NCI-H1930 (cell line): ENCODE results near the gene LYST.
"Not testable (repeated sequence)": the region's sequence is repeated elsewhere in the genome, so short reads cannot be mapped to it uniquely, and the experiment has no call there.

Experiments
- DNase-seq, 2 experiments: peaks; one replicate each; lab custom pipeline; 2025; lab: John Stamatoyannopoulos, UW

The LYST gene

GRCh38 chr1:235818632-235819136 lies 48.0 kb downstream of the LYST start:
- DNase-seq: no peak

GRCh38 chr1:235817101-235817728 lies 49.5 kb downstream of the LYST start:
- peak; percentile 45 to 59 for DNase-seq

- DNase-seq: no peak
These were observed 56.9 kb downstream of the LYST start for GRCh38 chr1:235809688-235810397.

GRCh38 chr1:235808223-235808622 lies 58.5 kb downstream of the LYST start:
- no peak for DNase-seq

- DNase-seq: no peak
These were observed 60.6 kb downstream of the LYST start for GRCh38 chr1:235806123-235806522.

GRCh38 chr1:235802573-235803346 lies 63.9 kb downstream of the LYST start:
- no peak for DNase-seq

GRCh38 chr1:235799264-235799663 lies 67.4 kb downstream of the LYST start:
- DNase-seq: no peak

- no peak for DNase-seq
These were observed 75.1 kb downstream of the LYST start for GRCh38 chr1:235791532-235792060.

GRCh38 chr1:235790123-235790522 lies 76.6 kb downstream of the LYST start:
- DNase-seq: no peak

GRCh38 chr1:235786227-235786898 lies 80.3 kb downstream of the LYST start:
- not testable (repeated sequence) for DNase-seq

- DNase-seq: no peak
These were observed 81.8 kb downstream of the LYST start for GRCh38 chr1:235784950-235785349.

- DNase-seq: no peak
These were observed 83.4 kb downstream of the LYST start for GRCh38 chr1:235783148-235783776.

- DNase-seq: no peak
These were observed 84.1 kb downstream of the LYST start for GRCh38 chr1:235782601-235783000.

- no peak for DNase-seq
These were observed 84.9 kb downstream of the LYST start for GRCh38 chr1:235781807-235782206.

- DNase-seq: no peak
These were observed 86.9 kb downstream of the LYST start for GRCh38 chr1:235779770-235780169.

- DNase-seq: no peak
These were observed 90.3 kb downstream of the LYST start for GRCh38 chr1:235776396-235776795.

GRCh38 chr1:235775246-235775860 lies 91.4 kb downstream of the LYST start:
- DNase-seq: no peak

- no peak for DNase-seq
These were observed 98.9 kb downstream of the LYST start for GRCh38 chr1:235767795-235768194.

- DNase-seq: no peak
These were observed 99.9 kb downstream of the LYST start for GRCh38 chr1:235766794-235767285.

- DNase-seq: no peak
These were observed 102.7 kb downstream of the LYST start for GRCh38 chr1:235763962-235764361.

GRCh38 chr1:235759336-235759735 lies 107.4 kb downstream of the LYST start:
- DNase-seq: no peak
